Neural cell (in vitro differentiated cells): ENCODE data around the gene NDUFS7. TPM values are rescaled to one million over a fixed set of nuclear protein-coding genes. Genes with fewer than 3 reads are reported as not detected.

Experiments used
- H2AFZ ChIP-seq: fragments of 200-600, 300-800 bp; sonication (generic), shearing (Covaris generic); 2 replicates; pipeline ENCODE4 v1.6.0; 2014; ENCODE audit warnings: low read depth, mild to moderate bottlenecking, antibody characterized with exemption, low read length, moderate library complexity
- H3F3A ChIP-seq: fragments of 200-600 bp; shearing (Covaris generic); 2 replicates; pipeline ENCODE4 v1.6.1; 2016; ENCODE audit warnings: mild to moderate bottlenecking, moderate library complexity, mixed read lengths, antibody characterized with exemption, low read length; ENCODE audit not compliant: insufficient read depth, poor library complexity, severe bottlenecking
- H3K27ac ChIP-seq: fragments of 200-600, 300-800 bp; sonication (generic), shearing (Covaris generic); 2 replicates; pipeline ENCODE4 v1.5.1; 2014; ENCODE audit warnings: mild to moderate bottlenecking, low read length, moderate library complexity
- H3K27me3 ChIP-seq: fragments of 300-800, 200-600 bp; sonication (generic), shearing (Covaris generic); 2 replicates; pipeline ENCODE4 v1.6.0; 2014; ENCODE audit warnings: mild to moderate bottlenecking, low read depth, low read length, moderate library complexity; ENCODE audit not compliant: insufficient read depth
- H3K36me3 ChIP-seq: fragments of 300-800, 200-600 bp; sonication (generic), shearing (Covaris generic); 2 replicates; pipeline ENCODE4 v1.5.1; 2014; ENCODE audit warnings: mild to moderate bottlenecking, antibody characterized with exemption, low read length, moderate library complexity; ENCODE audit not compliant: insufficient read depth
- H3K4me2 ChIP-seq: fragments of 300-800, 200-600 bp; sonication (generic), shearing (Covaris generic); 2 replicates; pipeline ENCODE4 v1.6.0; 2014; ENCODE audit warnings: mild to moderate bottlenecking, low read length
- H3K4me3 ChIP-seq: fragments of 300-800, 200-600 bp; sonication (generic), shearing (Covaris generic); 2 replicates; pipeline ENCODE4 v1.5.1; 2014; ENCODE audit warnings: mild to moderate bottlenecking, low read length, moderate library complexity
- H3K79me2 ChIP-seq: fragments of 200-600 bp; shearing (Covaris generic); replicated peaks from 2 replicates; pipeline ENCODE4 v1.6.0; 2014; ENCODE audit warnings: mild to moderate bottlenecking, low read length, moderate library complexity; ENCODE audit not compliant: insufficient read depth
- H3K9ac ChIP-seq: fragments of 300-800, 200-600 bp; sonication (generic), shearing (Covaris generic); 2 replicates; pipeline ENCODE4 v1.6.1; 2016; ENCODE audit warnings: mild to moderate bottlenecking, low read length, mixed read lengths
- H3K9me2 ChIP-seq: fragments of 200-600 bp; shearing (Covaris generic); 2 replicates; pipeline ENCODE4 v1.6.1; 2016; ENCODE audit warnings: mild to moderate bottlenecking, low read length, mixed read lengths; ENCODE audit not compliant: insufficient read depth
- H3K9me3 ChIP-seq: fragments of 200-600, 300-800 bp; sonication (generic), shearing (Covaris generic); 2 replicates; pipeline ENCODE4 v1.6.1; 2016; ENCODE audit warnings: mild to moderate bottlenecking, mixed run types, low read length, moderate library complexity, mixed read lengths
- H4K20me1 ChIP-seq: fragments of 200-600 bp; shearing (Covaris generic); 2 replicates; pipeline ENCODE4 v1.6.1; 2016; ENCODE audit warnings: mild to moderate bottlenecking, mixed run types; ENCODE audit not compliant: insufficient read depth
- EP300 ChIP-seq: fragments of 450-650 bp; conservative IDR thresholded peaks from 2 replicates; pipeline ENCODE4 v1.6.1; 2014; ENCODE audit warnings: antibody characterized with exemption, mild to moderate bottlenecking, moderate library complexity; ENCODE audit not compliant: poor library complexity, severe bottlenecking
- EZH2 ChIP-seq: fragments of 200-600, 300-800 bp; shearing (Covaris generic), sonication (generic); IDR thresholded peaks from 2 replicates; pipeline ENCODE4 v1.6.1; 2014; ENCODE audit warnings: antibody characterized with exemption, low read length, borderline replicate concordance, mild to moderate bottlenecking; ENCODE audit not compliant: insufficient read depth, poor library complexity, severe bottlenecking
- MXI1 ChIP-seq: fragments of 450-650 bp; conservative IDR thresholded peaks from 2 replicates; pipeline ENCODE4 v1.6.1; 2014; ENCODE audit warnings: antibody characterized with exemption, mild to moderate bottlenecking; ENCODE audit not compliant: poor library complexity, severe bottlenecking
- POLR2AphosphoS5 ChIP-seq: IDR thresholded peaks from 2 replicates; pipeline ENCODE4 v1.6.1; 2012
- RAD21 ChIP-seq: fragments of 450-650 bp; conservative IDR thresholded peaks from 2 replicates; pipeline ENCODE4 v1.6.1; 2014; ENCODE audit warnings: antibody characterized with exemption, mild to moderate bottlenecking, moderate library complexity
- SMC3 ChIP-seq: fragments of 450-650 bp; conservative IDR thresholded peaks from 2 replicates; pipeline ENCODE4 v1.6.1; 2014; ENCODE audit warnings: antibody characterized with exemption, mild to moderate bottlenecking, moderate library complexity; ENCODE audit not compliant: poor library complexity
- TAF1 ChIP-seq: IDR thresholded peaks from 2 replicates; pipeline ENCODE4 v1.6.1; 2012; ENCODE audit warnings: low read depth
- polyA plus RNA-seq: library from polyadenylated mRNA; depleted of rRNA; stranded (reverse); fragments of >200 nt; gene quantifications from 2 replicates; pipeline ENCODE4 v1.2.3, GENCODE V29; 2014
- TF ChIP-seq, protein P1 (sequence below): fragments of 450-650 bp; IDR thresholded peaks from 2 replicates; pipeline ENCODE4 v1.5.1; 2014; ENCODE audit warnings: antibody characterized with exemption, mild to moderate bottlenecking, moderate library complexity; ENCODE audit not compliant: poor library complexity, severe bottlenecking
- TF ChIP-seq, protein P2 (sequence below): IDR thresholded peaks from 2 replicates; pipeline ENCODE4 v1.6.1; 2012; ENCODE audit warnings: borderline replicate concordance

The NDUFS7 gene
- polyA plus RNA-seq, 1 donor from 2014 or later: 196 TPM

DNA sequence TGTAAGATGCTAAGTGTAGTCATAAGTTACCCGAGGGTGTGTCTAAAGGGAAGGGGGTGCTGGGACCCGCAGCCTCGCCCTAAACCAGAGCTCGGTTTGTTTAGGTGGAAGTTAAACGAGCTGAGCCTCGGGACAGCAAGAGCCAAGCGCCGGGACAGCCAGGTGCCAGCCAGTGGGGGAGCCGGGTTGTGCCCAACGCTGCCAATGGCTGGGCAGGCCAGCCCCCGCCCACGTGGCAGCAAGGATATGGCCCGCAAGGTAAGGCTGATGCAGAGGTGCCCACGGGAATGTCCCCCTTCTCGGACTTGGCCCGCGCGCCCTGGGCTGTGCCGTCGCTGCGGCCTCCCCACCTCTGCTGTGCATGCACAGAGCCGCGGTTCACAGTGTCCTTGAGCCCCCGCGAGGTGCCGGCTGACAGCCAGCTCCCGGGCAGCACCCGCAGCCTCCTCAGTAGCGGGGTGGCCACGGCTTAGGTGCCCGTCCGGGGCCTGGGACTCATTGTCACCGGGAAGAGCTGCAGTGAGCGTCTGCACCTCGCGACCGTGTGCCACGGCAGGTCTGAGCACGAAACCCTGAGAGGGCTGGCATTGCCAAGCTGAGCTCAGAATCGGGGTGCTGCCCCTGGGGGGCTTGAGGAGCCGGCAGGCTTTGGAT is 45.2 kb downstream of the NDUFS7 start:
- H3K79me2 ChIP-seq: no peaks in the 10 kb centered on the region
- H3K36me3 ChIP-seq: no peaks in the 10 kb centered on the region
- H3K4me2 ChIP-seq: no peak overlapping the region
- no peak overlapping the region for H3K9ac ChIP-seq
- H3K4me3 ChIP-seq: no peak overlapping the region
- H3K27ac ChIP-seq: no peak overlapping the region
- no peaks in the 10 kb centered on the region for H4K20me1 ChIP-seq
- H3K9me3 ChIP-seq: no peaks in the 10 kb centered on the region
- H3K27me3 ChIP-seq: no peaks in the 10 kb centered on the region
- no peaks in the 10 kb centered on the region for H3K9me2 ChIP-seq
- no peak overlapping the region for H2AFZ ChIP-seq
- TF ChIP-seq RAD21 (no peak), EZH2 (no peak), MXI1 (no peak), POLR2AphosphoS5 (no peak), TAF1 (no peak), EP300 (no peak), SMC3 (no peak)
- TF ChIP-seq, protein P1, sequence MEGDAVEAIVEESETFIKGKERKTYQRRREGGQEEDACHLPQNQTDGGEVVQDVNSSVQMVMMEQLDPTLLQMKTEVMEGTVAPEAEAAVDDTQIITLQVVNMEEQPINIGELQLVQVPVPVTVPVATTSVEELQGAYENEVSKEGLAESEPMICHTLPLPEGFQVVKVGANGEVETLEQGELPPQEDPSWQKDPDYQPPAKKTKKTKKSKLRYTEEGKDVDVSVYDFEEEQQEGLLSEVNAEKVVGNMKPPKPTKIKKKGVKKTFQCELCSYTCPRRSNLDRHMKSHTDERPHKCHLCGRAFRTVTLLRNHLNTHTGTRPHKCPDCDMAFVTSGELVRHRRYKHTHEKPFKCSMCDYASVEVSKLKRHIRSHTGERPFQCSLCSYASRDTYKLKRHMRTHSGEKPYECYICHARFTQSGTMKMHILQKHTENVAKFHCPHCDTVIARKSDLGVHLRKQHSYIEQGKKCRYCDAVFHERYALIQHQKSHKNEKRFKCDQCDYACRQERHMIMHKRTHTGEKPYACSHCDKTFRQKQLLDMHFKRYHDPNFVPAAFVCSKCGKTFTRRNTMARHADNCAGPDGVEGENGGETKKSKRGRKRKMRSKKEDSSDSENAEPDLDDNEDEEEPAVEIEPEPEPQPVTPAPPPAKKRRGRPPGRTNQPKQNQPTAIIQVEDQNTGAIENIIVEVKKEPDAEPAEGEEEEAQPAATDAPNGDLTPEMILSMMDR: no peak
- TF ChIP-seq, protein P2, sequence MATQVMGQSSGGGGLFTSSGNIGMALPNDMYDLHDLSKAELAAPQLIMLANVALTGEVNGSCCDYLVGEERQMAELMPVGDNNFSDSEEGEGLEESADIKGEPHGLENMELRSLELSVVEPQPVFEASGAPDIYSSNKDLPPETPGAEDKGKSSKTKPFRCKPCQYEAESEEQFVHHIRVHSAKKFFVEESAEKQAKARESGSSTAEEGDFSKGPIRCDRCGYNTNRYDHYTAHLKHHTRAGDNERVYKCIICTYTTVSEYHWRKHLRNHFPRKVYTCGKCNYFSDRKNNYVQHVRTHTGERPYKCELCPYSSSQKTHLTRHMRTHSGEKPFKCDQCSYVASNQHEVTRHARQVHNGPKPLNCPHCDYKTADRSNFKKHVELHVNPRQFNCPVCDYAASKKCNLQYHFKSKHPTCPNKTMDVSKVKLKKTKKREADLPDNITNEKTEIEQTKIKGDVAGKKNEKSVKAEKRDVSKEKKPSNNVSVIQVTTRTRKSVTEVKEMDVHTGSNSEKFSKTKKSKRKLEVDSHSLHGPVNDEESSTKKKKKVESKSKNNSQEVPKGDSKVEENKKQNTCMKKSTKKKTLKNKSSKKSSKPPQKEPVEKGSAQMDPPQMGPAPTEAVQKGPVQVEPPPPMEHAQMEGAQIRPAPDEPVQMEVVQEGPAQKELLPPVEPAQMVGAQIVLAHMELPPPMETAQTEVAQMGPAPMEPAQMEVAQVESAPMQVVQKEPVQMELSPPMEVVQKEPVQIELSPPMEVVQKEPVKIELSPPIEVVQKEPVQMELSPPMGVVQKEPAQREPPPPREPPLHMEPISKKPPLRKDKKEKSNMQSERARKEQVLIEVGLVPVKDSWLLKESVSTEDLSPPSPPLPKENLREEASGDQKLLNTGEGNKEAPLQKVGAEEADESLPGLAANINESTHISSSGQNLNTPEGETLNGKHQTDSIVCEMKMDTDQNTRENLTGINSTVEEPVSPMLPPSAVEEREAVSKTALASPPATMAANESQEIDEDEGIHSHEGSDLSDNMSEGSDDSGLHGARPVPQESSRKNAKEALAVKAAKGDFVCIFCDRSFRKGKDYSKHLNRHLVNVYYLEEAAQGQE: no peak
- no peaks in the 10 kb centered on the region for H3F3A ChIP-seq

DNA sequence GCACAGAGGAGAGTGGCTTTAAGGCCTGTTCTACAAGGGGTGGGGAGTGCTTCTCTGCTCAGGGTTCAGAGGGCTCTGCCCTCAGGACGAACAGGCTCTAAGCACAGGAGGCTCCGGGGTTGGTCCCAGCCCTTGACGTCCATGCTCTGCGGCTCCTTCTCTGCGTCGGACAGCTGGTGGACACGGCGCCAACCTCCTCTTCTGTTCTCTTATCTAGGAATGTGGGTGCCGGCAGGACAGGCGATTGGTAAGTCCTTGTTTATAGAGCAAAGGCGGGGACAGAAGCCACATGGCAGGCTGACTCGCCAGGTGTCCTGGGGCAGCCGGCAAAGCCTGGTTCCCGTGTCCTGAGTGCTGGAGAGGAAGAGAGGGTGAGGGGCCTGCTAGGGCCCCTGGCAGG is 46.0 kb downstream of the NDUFS7 start:
- H3K9ac ChIP-seq: no peak overlapping the region
- H3K4me3 ChIP-seq: no peak overlapping the region
- no peak overlapping the region for H3K4me2 ChIP-seq
- H2AFZ ChIP-seq: no peak overlapping the region
- no peak for TF ChIP-seq SMC3
- H3K27ac ChIP-seq: no peak overlapping the region
- no peaks in the 10 kb centered on the region for H3K27me3 ChIP-seq
- no peaks in the 10 kb centered on the region for H3K9me3 ChIP-seq
- no peaks in the 10 kb centered on the region for H4K20me1 ChIP-seq
- H3F3A ChIP-seq: no peaks in the 10 kb centered on the region
- H3K36me3 ChIP-seq: no peaks in the 10 kb centered on the region
- no peaks in the 10 kb centered on the region for H3K9me2 ChIP-seq
- H3K79me2 ChIP-seq: no peaks in the 10 kb centered on the region

DNA sequence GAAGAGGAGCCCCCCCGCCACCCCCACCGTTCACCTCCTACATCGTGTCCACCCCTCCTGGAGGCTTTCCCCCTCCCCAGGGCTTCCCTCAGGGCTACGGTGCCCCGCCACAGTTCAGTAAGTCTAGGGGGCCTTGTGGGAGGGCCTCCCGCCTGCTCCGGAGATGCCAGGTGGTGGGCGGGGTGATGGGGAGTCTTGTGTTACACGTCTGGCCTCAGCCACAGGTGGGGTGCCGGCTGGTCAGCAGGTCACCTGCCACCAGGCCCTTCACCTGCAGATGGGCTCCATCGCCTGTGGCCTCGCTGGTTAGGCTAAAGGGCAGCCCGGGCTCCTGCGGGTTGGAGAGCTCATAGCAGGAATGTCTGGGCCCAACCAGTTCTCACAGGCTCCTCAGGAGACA is 46.5 kb downstream of the NDUFS7 start:
- H3K27me3 ChIP-seq: no peaks in the 10 kb centered on the region
- no peak overlapping the region for H3K4me3 ChIP-seq
- no peak overlapping the region for H3K27ac ChIP-seq
- H2AFZ ChIP-seq: no peak overlapping the region
- no peaks in the 10 kb centered on the region for H4K20me1 ChIP-seq
- H3K9me3 ChIP-seq: no peaks in the 10 kb centered on the region
- no peak overlapping the region for H3K9ac ChIP-seq
- TF ChIP-seq RAD21 (no peak), POLR2AphosphoS5 (no peak), EP300 (no peak), SMC3 (no peak), MXI1 (no peak), TAF1 (no peak), EZH2 (no peak)
- TF ChIP-seq, protein P1: no peak
- TF ChIP-seq, protein P2: no peak
- no peaks in the 10 kb centered on the region for H3F3A ChIP-seq
- H3K9me2 ChIP-seq: no peaks in the 10 kb centered on the region
- no peaks in the 10 kb centered on the region for H3K79me2 ChIP-seq
- no peak overlapping the region for H3K4me2 ChIP-seq
- H3K36me3 ChIP-seq: no peaks in the 10 kb centered on the region
